ENCODE results near the gene LMX1A.

LMX1A gene

GRCh38 chr1:165355977-165356811 is at the start of gene LMX1A:
TSS of gene LMX1A (minus strand) at chr1:165356715. CDS start at chr1:165355559, 1,156 bp downstream.
- DNase-seq (ENCODE audit: extremely low spot score, insufficient read length, low read depth) (no peak), FAIRE-seq (no peak)

GRCh38 chr1:165403835-165404482 is 47.4 kb upstream of the LMX1A start:
- FAIRE-seq: peak; percentile 21
- no peak for DNase-seq (ENCODE audit: extremely low spot score, insufficient read length, low read depth)

- no peak for FAIRE-seq
- no peak for DNase-seq (ENCODE audit: extremely low spot score, insufficient read length, low read depth)
Measured at GRCh38 chr1:165402517-165403111, 46.1 kb upstream of the LMX1A start.

GRCh38 chr1:165397944-165398343 is 41.4 kb upstream of the LMX1A start:
- FAIRE-seq: no peak
- no peak for DNase-seq (ENCODE audit: extremely low spot score, insufficient read length, low read depth)

GRCh38 chr1:165395901-165396300 is 39.4 kb upstream of the LMX1A start:
- DNase-seq (ENCODE audit: extremely low spot score, insufficient read length, low read depth) (no peak), FAIRE-seq (no peak)

GRCh38 chr1:165395478-165395877 is 39.0 kb upstream of the LMX1A start:
- FAIRE-seq: no peak
- DNase-seq (ENCODE audit: extremely low spot score, insufficient read length, low read depth): no peak

GRCh38 chr1:165392634-165393571 is 36.4 kb upstream of the LMX1A start:
- peak; percentile 97 for FAIRE-seq
- peak; percentile 81 for DNase-seq (ENCODE audit: extremely low spot score, insufficient read length, low read depth)

- no peak for FAIRE-seq
- DNase-seq (ENCODE audit: extremely low spot score, insufficient read length, low read depth): no peak
Measured at GRCh38 chr1:165389609-165390008, 33.1 kb upstream of the LMX1A start.

GRCh38 chr1:165387961-165388360 is 31.4 kb upstream of the LMX1A start:
- no peak for DNase-seq (ENCODE audit: extremely low spot score, insufficient read length, low read depth)
- FAIRE-seq: no peak

- no peak for FAIRE-seq
- DNase-seq (ENCODE audit: extremely low spot score, insufficient read length, low read depth): no peak
Measured at GRCh38 chr1:165387505-165387904, 31.0 kb upstream of the LMX1A start.

- DNase-seq (ENCODE audit: extremely low spot score, insufficient read length, low read depth): no peak
- no peak for FAIRE-seq
Measured at GRCh38 chr1:165383599-165384405, 27.3 kb upstream of the LMX1A start.

GRCh38 chr1:165383067-165383466 is 26.6 kb upstream of the LMX1A start:
- DNase-seq (ENCODE audit: extremely low spot score, insufficient read length, low read depth): no peak
- FAIRE-seq: no peak

- DNase-seq (ENCODE audit: extremely low spot score, insufficient read length, low read depth) (no peak), FAIRE-seq (no peak)
Measured at GRCh38 chr1:165381745-165382505, 25.4 kb upstream of the LMX1A start.

GRCh38 chr1:165376811-165377311 is 20.3 kb upstream of the LMX1A start:
- no peak for FAIRE-seq
- no peak for DNase-seq (ENCODE audit: extremely low spot score, insufficient read length, low read depth)

GRCh38 chr1:165376041-165376810 is 19.7 kb upstream of the LMX1A start:
- FAIRE-seq (no peak), DNase-seq (ENCODE audit: extremely low spot score, insufficient read length, low read depth) (no peak)

GRCh38 chr1:165375623-165376022 is 19.1 kb upstream of the LMX1A start:
- no peak for FAIRE-seq
- DNase-seq (ENCODE audit: extremely low spot score, insufficient read length, low read depth): no peak

- DNase-seq (ENCODE audit: extremely low spot score, insufficient read length, low read depth) (no peak), FAIRE-seq (no peak)
Measured at GRCh38 chr1:165371588-165372225, 15.2 kb upstream of the LMX1A start.
